ENCODE measurements around the gene NMT1.

DNA sequence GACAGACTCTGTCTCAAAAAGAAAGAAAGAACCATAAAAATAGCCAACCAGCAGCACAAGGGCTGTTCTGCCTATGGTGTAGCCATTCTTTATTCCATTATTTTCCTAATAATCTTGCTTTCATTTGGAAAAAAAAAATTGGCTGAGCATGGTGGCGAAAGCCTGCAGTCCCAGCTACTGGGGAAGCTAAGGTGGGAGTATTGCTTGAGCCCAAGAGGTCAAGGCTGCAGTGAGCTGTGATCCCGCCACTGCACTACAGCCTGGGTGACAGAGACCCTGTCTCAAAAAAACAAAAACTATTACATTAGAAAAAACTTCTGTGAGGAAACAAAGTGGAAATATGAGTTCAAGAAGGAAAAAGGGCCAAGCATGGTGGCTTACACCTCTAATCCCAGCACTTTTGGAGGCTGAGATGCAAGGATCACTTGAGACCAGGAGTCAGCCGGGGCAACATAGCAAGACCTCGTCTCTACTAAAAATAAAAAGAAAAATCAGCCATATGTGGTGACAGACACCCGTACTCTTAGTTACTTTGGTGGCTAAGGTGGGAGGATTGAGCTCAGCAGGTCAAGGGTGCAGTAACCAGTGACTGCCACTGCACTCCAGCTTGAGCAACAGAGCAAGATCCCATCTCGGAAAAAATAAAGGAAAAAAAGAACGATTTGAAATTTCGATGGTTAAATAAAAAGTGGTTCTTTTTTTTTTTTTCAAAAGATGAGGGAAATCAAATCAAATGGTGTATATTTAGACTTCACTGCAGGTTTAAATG is 12.1 kb upstream of the NMT1 start:
- TF ChIP-seq FOXM1 (IDR thresholded peaks at IDR 0.05; ENCODE audit: borderline replicate concordance, low read depth) (no peak), CEBPB (IDR thresholded peaks at IDR 0.05) (no peak), TAF1 (IDR thresholded peaks at IDR 0.05; ENCODE audit: low read depth) (no peak), YY1 (IDR thresholded peaks at IDR 0.05; ENCODE audit: low read depth) (no peak), EGR1 (IDR thresholded peaks at IDR 0.05) (no peak), NFIC (IDR thresholded peaks at IDR 0.05) (no peak), CREB1 (IDR thresholded peaks at IDR 0.05; ENCODE audit: low read depth) (no peak), RAD21 (IDR thresholded peaks at IDR 0.05; ENCODE audit: low read depth) (no peak), EP300 (IDR thresholded peaks at IDR 0.05; ENCODE audit: borderline replicate concordance) (no peak), ZBTB7A (IDR thresholded peaks at IDR 0.05; ENCODE audit: low read depth) (no peak), TCF12 (IDR thresholded peaks at IDR 0.05; ENCODE audit: low read depth) (no peak)
- TF ChIP-seq, protein P1, sequence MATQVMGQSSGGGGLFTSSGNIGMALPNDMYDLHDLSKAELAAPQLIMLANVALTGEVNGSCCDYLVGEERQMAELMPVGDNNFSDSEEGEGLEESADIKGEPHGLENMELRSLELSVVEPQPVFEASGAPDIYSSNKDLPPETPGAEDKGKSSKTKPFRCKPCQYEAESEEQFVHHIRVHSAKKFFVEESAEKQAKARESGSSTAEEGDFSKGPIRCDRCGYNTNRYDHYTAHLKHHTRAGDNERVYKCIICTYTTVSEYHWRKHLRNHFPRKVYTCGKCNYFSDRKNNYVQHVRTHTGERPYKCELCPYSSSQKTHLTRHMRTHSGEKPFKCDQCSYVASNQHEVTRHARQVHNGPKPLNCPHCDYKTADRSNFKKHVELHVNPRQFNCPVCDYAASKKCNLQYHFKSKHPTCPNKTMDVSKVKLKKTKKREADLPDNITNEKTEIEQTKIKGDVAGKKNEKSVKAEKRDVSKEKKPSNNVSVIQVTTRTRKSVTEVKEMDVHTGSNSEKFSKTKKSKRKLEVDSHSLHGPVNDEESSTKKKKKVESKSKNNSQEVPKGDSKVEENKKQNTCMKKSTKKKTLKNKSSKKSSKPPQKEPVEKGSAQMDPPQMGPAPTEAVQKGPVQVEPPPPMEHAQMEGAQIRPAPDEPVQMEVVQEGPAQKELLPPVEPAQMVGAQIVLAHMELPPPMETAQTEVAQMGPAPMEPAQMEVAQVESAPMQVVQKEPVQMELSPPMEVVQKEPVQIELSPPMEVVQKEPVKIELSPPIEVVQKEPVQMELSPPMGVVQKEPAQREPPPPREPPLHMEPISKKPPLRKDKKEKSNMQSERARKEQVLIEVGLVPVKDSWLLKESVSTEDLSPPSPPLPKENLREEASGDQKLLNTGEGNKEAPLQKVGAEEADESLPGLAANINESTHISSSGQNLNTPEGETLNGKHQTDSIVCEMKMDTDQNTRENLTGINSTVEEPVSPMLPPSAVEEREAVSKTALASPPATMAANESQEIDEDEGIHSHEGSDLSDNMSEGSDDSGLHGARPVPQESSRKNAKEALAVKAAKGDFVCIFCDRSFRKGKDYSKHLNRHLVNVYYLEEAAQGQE (IDR thresholded peaks at IDR 0.05; ENCODE audit: low read depth): no peak
- TF ChIP-seq, protein P2, sequence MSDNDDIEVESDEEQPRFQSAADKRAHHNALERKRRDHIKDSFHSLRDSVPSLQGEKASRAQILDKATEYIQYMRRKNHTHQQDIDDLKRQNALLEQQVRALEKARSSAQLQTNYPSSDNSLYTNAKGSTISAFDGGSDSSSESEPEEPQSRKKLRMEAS (IDR thresholded peaks at IDR 0.05): no peak
- TF ChIP-seq, protein P3, sequence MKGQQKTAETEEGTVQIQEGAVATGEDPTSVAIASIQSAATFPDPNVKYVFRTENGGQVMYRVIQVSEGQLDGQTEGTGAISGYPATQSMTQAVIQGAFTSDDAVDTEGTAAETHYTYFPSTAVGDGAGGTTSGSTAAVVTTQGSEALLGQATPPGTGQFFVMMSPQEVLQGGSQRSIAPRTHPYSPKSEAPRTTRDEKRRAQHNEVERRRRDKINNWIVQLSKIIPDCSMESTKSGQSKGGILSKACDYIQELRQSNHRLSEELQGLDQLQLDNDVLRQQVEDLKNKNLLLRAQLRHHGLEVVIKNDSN (IDR thresholded peaks at IDR 0.05): no peak
